GM12872 (cell line): ENCODE measurements around the gene FAM118A.

Experiments
- TF ChIP-seq, protein P1 (sequence below): IDR thresholded peaks from 3 replicates; pipeline ENCODE4 v1.5.1; 2011; ENCODE audit warnings: low read depth, mild to moderate bottlenecking, low read length, moderate library complexity; ENCODE audit not compliant: insufficient read depth

The FAM118A gene

DNA sequence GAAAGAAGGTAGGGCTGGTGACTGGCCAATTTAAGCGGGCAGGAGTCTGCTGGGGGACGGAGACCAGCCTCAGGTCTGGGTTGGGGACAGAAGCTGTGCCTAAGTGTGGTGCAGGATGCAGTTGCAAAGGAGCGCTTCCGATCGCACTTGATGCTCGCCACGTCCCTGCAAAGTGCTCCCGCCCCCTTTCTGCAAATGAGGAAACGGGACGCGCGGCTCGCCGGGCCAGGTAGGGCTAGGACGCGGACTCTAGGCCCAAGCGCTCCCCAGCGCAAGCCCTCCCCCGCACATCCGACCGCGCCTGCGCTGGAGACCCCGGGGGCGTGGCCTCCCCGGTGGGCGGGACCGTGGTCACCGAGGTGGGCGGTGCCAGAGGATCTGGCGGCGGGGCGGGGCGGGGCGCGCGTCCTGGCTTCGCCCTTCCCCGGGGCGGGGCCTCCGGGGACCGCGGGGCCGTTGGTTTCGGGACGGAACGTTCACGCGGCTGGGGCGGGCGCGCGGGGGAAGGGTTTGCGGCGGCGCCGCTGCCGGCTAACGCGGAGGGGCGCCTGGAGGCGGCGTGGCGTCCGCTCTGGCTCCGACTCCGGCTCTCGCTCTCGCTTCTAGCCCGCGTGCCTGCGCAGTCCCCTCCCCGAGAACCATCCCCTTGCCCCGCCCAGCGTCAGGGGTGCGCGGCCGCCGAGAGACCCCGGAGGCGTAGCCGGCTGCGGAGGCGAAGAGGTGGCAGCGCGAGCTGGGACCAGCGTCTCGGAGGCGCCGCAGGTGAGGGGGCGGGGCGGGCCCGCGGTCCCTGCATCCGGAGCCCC lies at the start of gene FAM118A:
Gene FAM118A, plus strand, starts transcription at position 513 of the 806 bp plus-strand sequence. CDS start 12,446 bp downstream, outside the sequence.
- TF ChIP-seq, protein P1, sequence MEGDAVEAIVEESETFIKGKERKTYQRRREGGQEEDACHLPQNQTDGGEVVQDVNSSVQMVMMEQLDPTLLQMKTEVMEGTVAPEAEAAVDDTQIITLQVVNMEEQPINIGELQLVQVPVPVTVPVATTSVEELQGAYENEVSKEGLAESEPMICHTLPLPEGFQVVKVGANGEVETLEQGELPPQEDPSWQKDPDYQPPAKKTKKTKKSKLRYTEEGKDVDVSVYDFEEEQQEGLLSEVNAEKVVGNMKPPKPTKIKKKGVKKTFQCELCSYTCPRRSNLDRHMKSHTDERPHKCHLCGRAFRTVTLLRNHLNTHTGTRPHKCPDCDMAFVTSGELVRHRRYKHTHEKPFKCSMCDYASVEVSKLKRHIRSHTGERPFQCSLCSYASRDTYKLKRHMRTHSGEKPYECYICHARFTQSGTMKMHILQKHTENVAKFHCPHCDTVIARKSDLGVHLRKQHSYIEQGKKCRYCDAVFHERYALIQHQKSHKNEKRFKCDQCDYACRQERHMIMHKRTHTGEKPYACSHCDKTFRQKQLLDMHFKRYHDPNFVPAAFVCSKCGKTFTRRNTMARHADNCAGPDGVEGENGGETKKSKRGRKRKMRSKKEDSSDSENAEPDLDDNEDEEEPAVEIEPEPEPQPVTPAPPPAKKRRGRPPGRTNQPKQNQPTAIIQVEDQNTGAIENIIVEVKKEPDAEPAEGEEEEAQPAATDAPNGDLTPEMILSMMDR: no peak

DNA sequence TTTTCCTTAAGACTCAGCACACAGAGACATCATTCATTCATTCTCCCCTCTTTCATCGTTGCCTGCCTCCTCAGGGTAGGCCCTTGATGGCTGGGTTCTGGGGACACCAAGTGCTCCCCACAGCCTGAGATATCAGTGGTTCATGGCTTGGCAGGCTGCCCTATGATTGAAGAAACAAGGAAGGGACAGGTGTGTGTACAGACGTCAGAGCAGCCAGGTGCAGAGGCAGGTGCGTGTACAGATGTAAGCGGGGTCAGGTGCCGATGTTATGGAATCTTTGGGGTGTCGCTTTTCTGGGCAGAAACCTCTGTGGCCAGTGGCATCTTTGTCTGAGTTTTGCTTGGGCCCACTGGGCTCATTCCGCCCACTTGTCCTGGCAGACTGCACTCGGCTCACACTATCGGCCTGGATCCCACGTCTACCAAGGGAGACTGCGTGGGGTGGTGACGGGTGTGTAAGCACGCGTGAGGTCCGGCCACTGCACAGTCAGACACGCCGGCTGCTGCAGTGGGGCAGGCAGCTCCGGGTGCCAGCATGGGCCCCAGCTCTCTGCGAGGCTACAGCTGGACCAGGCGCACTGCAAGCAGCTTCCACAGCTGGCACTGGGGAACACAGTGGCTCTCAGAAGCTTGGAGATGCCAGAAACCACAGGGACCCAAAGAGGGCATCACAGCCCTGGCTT lies 48.2 kb upstream of the FAM118A start:
- TF ChIP-seq, protein P1: no peak

DNA sequence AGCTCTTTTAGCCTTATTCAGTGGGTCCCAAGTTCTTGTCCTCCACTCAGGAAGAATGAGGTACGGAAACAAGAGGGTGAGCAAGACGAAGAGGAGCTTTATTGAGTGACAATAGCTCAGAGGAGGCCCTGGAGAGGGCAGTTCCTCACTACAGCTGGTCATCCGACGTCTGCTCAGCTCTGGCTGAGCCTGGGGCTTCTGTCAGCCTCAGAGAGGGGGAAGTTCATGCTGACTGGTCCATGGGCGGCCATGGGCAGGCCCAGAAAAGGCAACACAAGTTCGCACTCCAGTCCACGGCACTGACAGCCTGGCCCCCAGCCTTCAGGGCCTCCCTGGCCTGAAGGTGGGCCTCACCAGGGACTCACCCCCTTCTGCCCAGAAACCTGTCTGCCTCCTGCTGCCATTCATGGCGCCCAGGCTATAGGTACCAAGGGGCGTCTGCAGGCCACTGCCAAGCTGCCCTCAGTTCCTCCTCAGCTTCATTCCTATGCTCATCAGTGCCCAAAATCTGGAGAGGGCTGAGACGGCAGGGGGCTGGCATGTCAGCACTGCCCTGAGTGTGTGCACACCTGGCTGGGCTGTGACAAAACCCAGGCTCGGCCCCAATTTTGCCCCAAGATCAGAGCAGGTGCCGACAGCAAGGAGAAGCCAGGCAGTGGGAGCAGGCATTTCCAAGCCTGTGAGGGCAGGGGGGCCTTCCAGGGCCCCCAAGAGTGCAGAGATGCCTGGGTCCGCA lies 47.4 kb upstream of the FAM118A start:
- TF ChIP-seq, protein P1: no peak

DNA sequence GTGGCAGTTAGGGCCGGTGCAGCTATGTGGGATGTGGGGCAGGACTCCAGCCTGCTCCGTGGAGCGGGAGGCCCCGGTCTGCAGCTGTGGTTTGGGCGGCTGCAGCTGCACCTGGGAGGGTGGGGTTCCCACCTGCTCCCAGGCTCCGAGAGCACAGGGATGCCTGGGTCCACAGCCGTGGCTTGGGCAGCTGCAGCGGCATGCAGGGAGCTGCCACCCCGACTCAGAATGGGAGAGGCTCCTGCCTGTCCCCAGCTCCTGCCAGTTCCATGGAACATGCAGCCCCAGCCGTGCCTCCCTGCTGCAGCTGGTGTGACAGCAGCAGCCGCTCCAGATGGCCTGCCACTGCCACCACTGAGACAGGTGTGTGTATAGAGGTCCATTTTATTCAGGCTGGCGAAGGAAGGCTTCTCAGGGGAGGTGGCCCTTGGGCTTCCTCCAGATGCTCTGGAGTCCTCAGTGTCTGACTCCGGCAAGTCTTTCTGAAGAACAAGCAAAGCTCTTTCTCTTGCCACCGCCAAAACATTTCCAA lies 46.7 kb upstream of the FAM118A start:
- TF ChIP-seq, protein P1: no peak

DNA sequence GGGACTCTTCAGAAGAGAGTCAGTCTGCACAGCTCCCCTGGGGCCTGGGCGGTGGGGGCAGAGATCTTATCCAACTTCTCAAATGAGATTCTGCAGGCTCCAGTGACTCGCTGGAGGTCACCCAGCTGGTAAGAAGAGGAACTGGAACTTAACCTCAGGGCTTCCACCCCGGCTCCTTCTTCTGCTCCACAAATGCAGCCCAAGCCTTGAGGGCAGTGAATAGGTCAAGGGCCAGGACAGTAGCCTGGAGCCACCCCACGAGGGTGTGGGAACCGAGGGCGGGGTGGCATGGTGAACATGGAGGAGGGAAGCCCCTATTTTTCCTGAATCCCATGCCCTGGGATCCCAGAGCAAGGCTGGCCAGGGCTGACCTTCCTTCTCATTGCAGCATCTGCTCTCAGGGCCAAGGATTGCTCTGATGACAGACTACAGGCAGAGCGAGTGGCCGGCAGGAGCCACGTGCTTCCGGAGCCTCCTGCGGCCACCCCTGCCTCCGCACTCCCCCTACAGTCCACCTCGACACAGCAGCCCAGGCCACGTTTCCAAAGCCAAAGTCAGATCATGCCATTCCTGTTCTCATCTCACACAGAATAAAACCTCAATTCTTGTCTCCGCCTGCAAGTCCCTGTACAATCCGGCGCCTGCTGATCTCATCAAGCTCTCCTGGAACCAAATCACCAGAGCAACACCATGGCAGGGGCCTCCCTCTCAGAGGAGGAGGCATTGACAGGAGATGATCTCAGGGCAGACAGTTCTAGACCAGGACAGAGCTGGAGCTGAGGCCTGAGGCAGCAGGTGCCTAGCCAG lies 46.1 kb upstream of the FAM118A start:
- TF ChIP-seq, protein P1: peak; percentile 81

DNA sequence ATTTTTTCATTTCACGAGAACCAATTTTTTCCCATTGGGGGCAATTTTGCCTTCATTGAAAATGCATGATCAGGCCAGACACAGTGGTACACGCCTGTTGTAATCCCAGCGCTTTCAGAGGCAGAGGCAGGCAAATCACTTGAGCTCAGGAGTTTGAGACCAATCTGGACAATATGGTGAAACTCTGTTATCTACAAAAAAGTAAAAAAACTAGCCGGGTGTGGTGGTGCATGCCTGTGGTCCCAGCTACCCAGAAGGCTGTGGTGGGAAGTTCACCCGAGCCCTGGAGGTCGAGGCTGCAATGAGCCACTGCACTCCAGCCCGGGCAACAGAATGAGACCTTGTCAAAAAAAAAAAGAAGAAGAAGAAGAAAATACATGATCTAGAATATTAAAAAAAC lies 44.2 kb upstream of the FAM118A start:
- TF ChIP-seq, protein P1: no peak
